Trophoblast cell (in vitro differentiated cells and primary cell): ENCODE data around the gene RORC.
A peak's percentile ranks its signal among the peaks of the same experiment; 100 is the strongest.

Experiments
- DNase-seq, 2 donors: peaks; one replicate each; pipeline ENCODE4 v3.0.0-alpha.2; 2016
- H2AFZ ChIP-seq: 2 replicates; pipeline ENCODE4 v1.6.1; 2013; ENCODE audit warnings: low read length, moderate library complexity, mild to moderate bottlenecking; ENCODE audit not compliant: insufficient read depth, poor library complexity
- H2AK5ac ChIP-seq: 2 replicates; pipeline ENCODE4 v1.6.1; 2013; ENCODE audit warnings: mild to moderate bottlenecking, low read length
- H2BK120ac ChIP-seq: 2 replicates; pipeline ENCODE4 v1.6.1; 2013; ENCODE audit warnings: low read length, mild to moderate bottlenecking, moderate library complexity; ENCODE audit not compliant: insufficient read depth, poor library complexity
- H2BK12ac ChIP-seq: 2 replicates; pipeline ENCODE4 v1.6.1; 2013; ENCODE audit warnings: mild to moderate bottlenecking, low read length, moderate library complexity
- H2BK5ac ChIP-seq: 2 replicates; pipeline ENCODE4 v1.6.1; 2013; ENCODE audit warnings: low read length, low read depth, moderate library complexity, mild to moderate bottlenecking; ENCODE audit not compliant: poor library complexity
- H3K14ac ChIP-seq: 2 replicates; pipeline ENCODE4 v1.6.1; 2013; ENCODE audit warnings: mild to moderate bottlenecking, low read length
- H3K18ac ChIP-seq: 2 replicates; pipeline ENCODE4 v1.6.1; 2013; ENCODE audit warnings: mild to moderate bottlenecking, low read length
- H3K23ac ChIP-seq: 2 replicates; pipeline ENCODE4 v1.6.1; 2013; ENCODE audit warnings: low read length
- H3K27ac ChIP-seq: 2 replicates; pipeline ENCODE4 v1.5.1; 2013; ENCODE audit warnings: low read depth, mild to moderate bottlenecking, inconsistent platforms, low read length, moderate library complexity
- H3K27me3 ChIP-seq: 2 replicates; pipeline ENCODE4 v1.6.1; 2013; ENCODE audit warnings: inconsistent platforms, mild to moderate bottlenecking, low read length, moderate library complexity; ENCODE audit not compliant: insufficient read depth
- H3K36me3 ChIP-seq, 2 experiments: 1 replicate in 1 of 2; 2 replicates in 1 of 2; pipeline ENCODE4 v1.6.1; 2013; ENCODE audit warnings: low read length in 2 of 2, mild to moderate bottlenecking in 2 of 2, moderate library complexity in 1 of 2; ENCODE audit not compliant: insufficient read depth in 2 of 2, control insufficient read depth in 1 of 2
- H3K4ac ChIP-seq: 2 replicates; pipeline ENCODE4 v1.6.1; 2013; ENCODE audit warnings: low read depth, mild to moderate bottlenecking, low read length, moderate library complexity
- H3K4me1 ChIP-seq, 2 experiments: 1 replicate in 1 of 2; 2 replicates in 1 of 2; pipeline ENCODE4 v1.6.1; 2013; ENCODE audit warnings: low read length in 2 of 2, mild to moderate bottlenecking in 2 of 2, moderate library complexity in 1 of 2; ENCODE audit not compliant: insufficient read depth in 2 of 2, control insufficient read depth in 1 of 2
- H3K4me2 ChIP-seq: 2 replicates; pipeline ENCODE4 v1.6.1; 2013; ENCODE audit warnings: inconsistent platforms, mild to moderate bottlenecking, low read length, moderate library complexity
- H3K4me3 ChIP-seq: 2 replicates; pipeline ENCODE4 v1.5.1; 2013; ENCODE audit warnings: mild to moderate bottlenecking, low read depth, low read length, inconsistent platforms
- H3K79me1 ChIP-seq: one replicate; pipeline ENCODE4 v1.6.1; 2013; ENCODE audit warnings: low read length
- H3K79me2 ChIP-seq: 2 replicates; pipeline ENCODE4 v1.6.1; 2013; ENCODE audit warnings: low read length, mild to moderate bottlenecking; ENCODE audit not compliant: control insufficient read depth, insufficient read depth, poor library complexity
- H3K9ac ChIP-seq: 2 replicates; pipeline ENCODE4 v1.6.1; 2013; ENCODE audit warnings: mild to moderate bottlenecking, low read length
- H3K9me3 ChIP-seq: 2 replicates; pipeline ENCODE4 v1.6.1; 2013; ENCODE audit warnings: low read depth, mild to moderate bottlenecking, control low read depth, inconsistent platforms, low read length; ENCODE audit not compliant: insufficient read depth
- H4K12ac ChIP-seq: 2 replicates; pipeline ENCODE4 v1.6.1; 2013; ENCODE audit warnings: low read depth, mild to moderate bottlenecking, low read length, moderate library complexity
- H4K8ac ChIP-seq: 2 replicates; pipeline ENCODE4 v1.6.1; 2013; ENCODE audit warnings: low read depth, mild to moderate bottlenecking, low read length, moderate library complexity
- H4K91ac ChIP-seq: one replicate; pipeline ENCODE4 v1.6.1; 2013; ENCODE audit warnings: low read depth, mild to moderate bottlenecking, low read length, moderate library complexity
- WGBS: extraction: QIAGEN DNeasy Blood & Tissue Kit; methylation state at CpG from one replicate; pipeline ENCODE4 v1.1.7; 2013; ENCODE audit warnings: missing lambda C conversion rate; ENCODE audit not compliant: insufficient read length, insufficient coverage; ENCODE audit errors: extremely low coverage; 5-methylcytosine and 5-hydroxymethylcytosine counted together

Gene RORC

DNA sequence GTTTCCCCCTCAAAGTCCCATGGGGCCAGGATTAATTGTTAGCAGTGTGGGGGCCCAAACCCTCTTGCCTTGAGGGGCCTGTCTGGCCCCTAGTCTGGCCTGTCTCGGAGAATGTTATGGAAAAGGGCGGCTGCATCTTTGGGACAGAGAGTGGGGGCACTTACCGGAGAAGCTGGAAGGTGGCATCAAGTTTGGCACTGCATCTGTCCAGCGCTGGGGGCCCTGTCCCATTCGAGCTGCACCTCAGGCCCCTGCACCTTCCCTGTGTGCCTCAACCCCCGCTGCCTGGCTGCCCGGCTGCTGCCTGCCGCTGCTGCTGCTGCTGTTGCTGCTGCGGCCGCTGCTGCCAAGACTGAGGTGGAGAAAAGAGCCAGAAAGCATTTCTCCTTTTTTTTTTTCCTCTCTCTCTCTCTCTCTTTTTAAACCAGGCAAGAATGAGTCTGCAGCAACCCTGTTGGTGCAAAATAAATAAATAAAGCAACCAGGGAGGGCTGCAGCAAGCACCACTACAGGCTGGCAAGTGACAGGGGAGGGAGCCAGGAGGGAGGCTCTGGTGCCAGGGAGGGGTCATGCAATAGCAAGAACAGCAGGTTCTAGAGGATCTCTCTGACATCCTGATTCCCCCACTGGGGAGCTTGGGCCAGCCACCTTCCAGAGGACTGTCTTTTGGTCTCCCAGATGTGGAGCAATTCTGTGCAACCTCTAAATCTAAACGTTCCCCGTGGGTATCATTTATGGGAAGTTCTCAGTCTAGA, 26.4 kb downstream of the RORC start, which contains the start of gene LINGO4:
Gene LINGO4, minus strand, starts transcription at position 354 of the 755 bp plus-strand sequence. CDS start 2,715 bp downstream, outside the sequence.
- no CpG with 5 or more reads among the region's 12 CpGs for WGBS
- Histone ChIP-seq H3K4me2 (no peak within 1 kb of the TSS), H2BK12ac (no peak within 1 kb of the TSS), H4K8ac (no peak within 1 kb of the TSS), H3K14ac (no peak within 1 kb of the TSS), H3K36me3 (no peaks in the 10 kb centered on the region), H2AFZ (no peak within 1 kb of the TSS), H3K23ac (no peak within 1 kb of the TSS), H3K9ac (no peak within 1 kb of the TSS), H4K12ac (no peak within 1 kb of the TSS), H2BK5ac (no peak within 1 kb of the TSS), H3K18ac (no peak within 1 kb of the TSS), H2AK5ac (no peak within 1 kb of the TSS), H3K4me1 (no peaks in the 10 kb centered on the region), H4K91ac (no peak within 1 kb of the TSS), H3K27ac (no peak within 1 kb of the TSS), H3K4me3 (no peak within 1 kb of the TSS), H3K4ac (no peak within 1 kb of the TSS), H3K27me3 (no peaks in the 10 kb centered on the region), H2BK120ac (no peak within 1 kb of the TSS), H3K9me3 (no peaks in the 10 kb centered on the region), H3K79me2 (no peaks in the 10 kb centered on the region), H3K79me1 (no peaks in the 10 kb centered on the region)
- no peak for DNase-seq

DNA sequence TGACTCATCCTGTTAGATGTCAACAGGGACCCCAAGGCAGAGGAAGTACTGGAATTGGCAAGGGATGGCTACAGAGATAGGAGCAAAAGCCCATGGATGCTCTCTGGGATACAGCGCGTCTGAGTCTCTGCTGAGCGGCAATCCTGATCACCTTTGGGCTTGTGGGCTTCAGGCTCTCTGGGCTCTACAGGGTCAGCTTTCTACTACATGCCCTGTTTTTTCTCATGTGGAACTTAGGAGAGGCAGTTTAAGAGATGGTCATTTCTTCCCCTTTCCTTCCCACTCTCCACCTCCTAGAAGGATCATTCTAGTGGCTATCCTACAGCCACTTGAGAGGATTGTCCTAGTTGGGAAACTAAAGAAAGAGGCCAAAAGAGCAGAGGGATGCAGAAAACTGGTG, 27.7 kb downstream of the RORC start:
- no peak overlapping the region for H4K8ac ChIP-seq
- H3K27ac ChIP-seq, result no peak overlapping the region
- H2AFZ ChIP-seq, result no peak overlapping the region
- H2BK120ac ChIP-seq, result no peak overlapping the region
- no peak overlapping the region for H2AK5ac ChIP-seq
- DNase-seq, result no peak
- no peaks in the 10 kb centered on the region for H3K4me1 ChIP-seq
- H2BK5ac ChIP-seq, result no peak overlapping the region
- no CpG with 5 or more reads among the region's 3 CpGs for WGBS
- H3K4me2 ChIP-seq, result no peak overlapping the region
- H3K79me1 ChIP-seq, result no peaks in the 10 kb centered on the region
- H3K27me3 ChIP-seq, result no peaks in the 10 kb centered on the region
- H3K23ac ChIP-seq, result no peak overlapping the region
- no peak overlapping the region for H3K18ac ChIP-seq
- H3K9me3 ChIP-seq, result no peaks in the 10 kb centered on the region
- no peaks in the 10 kb centered on the region for H3K36me3 ChIP-seq
- no peak overlapping the region for H3K9ac ChIP-seq
- no peaks in the 10 kb centered on the region for H3K79me2 ChIP-seq
- no peak overlapping the region for H4K12ac ChIP-seq
- H2BK12ac ChIP-seq, result no peak overlapping the region
- no peak overlapping the region for H3K4ac ChIP-seq
- H3K4me3 ChIP-seq, result no peak overlapping the region
- no peak overlapping the region for H3K14ac ChIP-seq
- no peak overlapping the region for H4K91ac ChIP-seq

DNA sequence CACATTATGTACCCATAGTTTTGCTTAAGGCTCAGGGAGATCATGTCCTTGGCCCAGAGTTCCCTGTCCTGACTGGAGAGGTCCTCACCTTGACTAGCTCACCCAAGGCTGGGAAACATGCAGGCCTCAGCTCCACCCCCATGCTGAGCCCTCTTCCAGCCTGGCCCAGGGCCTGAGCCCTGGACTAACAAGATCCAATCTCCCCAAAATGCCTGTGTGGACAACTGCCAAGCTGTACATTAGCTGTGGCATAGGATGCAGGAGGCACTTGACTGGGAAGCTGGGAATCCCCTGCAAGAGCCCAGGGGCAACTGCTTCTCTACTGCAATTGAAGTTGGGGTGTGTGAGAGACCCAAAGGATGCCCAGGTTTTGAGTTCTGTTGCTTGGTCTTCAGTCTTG, 28.4 kb downstream of the RORC start:
- H4K12ac ChIP-seq, result no peak overlapping the region
- no peaks in the 10 kb centered on the region for H3K79me1 ChIP-seq
- H3K23ac ChIP-seq, result no peak overlapping the region
- no peak overlapping the region for H3K4ac ChIP-seq
- no peak overlapping the region for H2BK12ac ChIP-seq
- no peaks in the 10 kb centered on the region for H3K9me3 ChIP-seq
- H3K36me3 ChIP-seq, result no peaks in the 10 kb centered on the region
- H3K27ac ChIP-seq, result no peak overlapping the region
- H3K4me1 ChIP-seq, result no peaks in the 10 kb centered on the region
- H2BK120ac ChIP-seq, result no peak overlapping the region
- H2AK5ac ChIP-seq, result no peak overlapping the region
- H3K27me3 ChIP-seq, result no peaks in the 10 kb centered on the region
- DNase-seq, result no peak
- H2AFZ ChIP-seq, result no peak overlapping the region
- H2BK5ac ChIP-seq, result no peak overlapping the region
- H3K4me3 ChIP-seq, result no peak overlapping the region
- no peak overlapping the region for H4K8ac ChIP-seq
- no peak overlapping the region for H4K91ac ChIP-seq
- no peak overlapping the region for H3K14ac ChIP-seq
- H3K4me2 ChIP-seq, result no peak overlapping the region
- no peak overlapping the region for H3K9ac ChIP-seq
- H3K18ac ChIP-seq, result no peak overlapping the region
- no peaks in the 10 kb centered on the region for H3K79me2 ChIP-seq

DNA sequence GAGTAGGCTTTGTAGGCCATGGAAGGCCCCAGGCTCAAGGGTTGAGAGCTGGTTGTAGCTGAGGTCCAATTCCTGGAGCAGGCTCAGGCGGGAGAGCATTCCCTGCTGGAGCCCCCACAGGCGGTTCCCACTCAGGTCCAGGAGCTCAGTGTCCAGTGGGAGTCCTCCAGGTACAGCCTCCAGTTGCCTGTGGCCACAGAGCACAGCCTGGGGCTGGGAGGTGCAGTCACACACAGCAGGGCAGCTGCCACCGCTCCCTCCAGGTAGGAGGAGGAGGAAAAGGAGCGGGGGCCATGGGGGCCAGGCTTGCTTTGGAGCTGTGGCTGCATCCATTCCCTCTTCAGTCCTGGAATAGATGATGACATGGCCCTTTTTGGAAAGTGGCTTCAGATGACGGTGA, 29.2 kb downstream of the RORC start:
- no CpG with 5 or more reads among the region's 5 CpGs for WGBS
- DNase-seq, result no peak
- H4K12ac ChIP-seq, result no peak overlapping the region
- H4K8ac ChIP-seq, result no peak overlapping the region
- H3K4me1 ChIP-seq, result no peaks in the 10 kb centered on the region
- no peak overlapping the region for H4K91ac ChIP-seq
- no peaks in the 10 kb centered on the region for H3K27me3 ChIP-seq
- no peak overlapping the region for H3K23ac ChIP-seq
- H3K4ac ChIP-seq, result no peak overlapping the region
- H2BK5ac ChIP-seq, result no peak overlapping the region
- no peak overlapping the region for H2BK12ac ChIP-seq
- no peak overlapping the region for H2AFZ ChIP-seq
- H3K4me3 ChIP-seq, result peak overlapping the region; percentile 30
- no peak overlapping the region for H3K14ac ChIP-seq
- no peaks in the 10 kb centered on the region for H3K36me3 ChIP-seq
- no peak overlapping the region for H3K9ac ChIP-seq
- no peaks in the 10 kb centered on the region for H3K79me1 ChIP-seq
- H3K4me2 ChIP-seq, result no peak overlapping the region
- no peak overlapping the region for H2AK5ac ChIP-seq
- no peaks in the 10 kb centered on the region for H3K79me2 ChIP-seq
- no peak overlapping the region for H2BK120ac ChIP-seq
- no peak overlapping the region for H3K18ac ChIP-seq
- H3K9me3 ChIP-seq, result no peaks in the 10 kb centered on the region
- H3K27ac ChIP-seq, result no peak overlapping the region
